ENCODE results near the gene HSPB1.
"Not testable (repeated sequence)": the region's sequence is repeated elsewhere in the genome, so short reads cannot be mapped to it uniquely, and the experiment has no call there.

Gene HSPB1

GRCh38 chr7:76291351-76292212 lies 10.9 kb upstream of the HSPB1 start:
- Histone ChIP-seq H3K4me1 (ENCODE audit: insufficient read depth, low read length, severe bottlenecking) (peaks cover 7% of the 10 kb centered on the region), H4K20me1 (ENCODE audit: insufficient read depth, low read length) (no peaks in the 10 kb centered on the region), H3K9me3 (ENCODE audit: low read length) (no peaks in the 10 kb centered on the region), H3K27ac (ENCODE audit: low read depth, low read length, poor library complexity, severe bottlenecking) (no peak overlapping the region), H2AFZ (ENCODE audit: low read length) (no peak overlapping the region), H3F3A (ENCODE audit: insufficient read depth, low read length) (no peaks in the 10 kb centered on the region), H3K4me3 (ENCODE audit: low read depth, low read length, poor library complexity, severe bottlenecking) (no peak overlapping the region), H3K9me2 (ENCODE audit: low read depth, low read length) (no peaks in the 10 kb centered on the region), H3K36me3 (ENCODE audit: insufficient read depth, low read length) (no peaks in the 10 kb centered on the region), H3K79me2 (ENCODE audit: insufficient read depth, low read length) (no peaks in the 10 kb centered on the region), H3K27me3 (ENCODE audit: insufficient read depth, low read length) (peaks cover 10% of the 10 kb centered on the region; the same call in 1 of the 2 replicates), H3K4me2 (ENCODE audit: low read length) (no peak overlapping the region), H3K9ac (ENCODE audit: low read length) (no peak overlapping the region)
- TF ChIP-seq, protein P1, sequence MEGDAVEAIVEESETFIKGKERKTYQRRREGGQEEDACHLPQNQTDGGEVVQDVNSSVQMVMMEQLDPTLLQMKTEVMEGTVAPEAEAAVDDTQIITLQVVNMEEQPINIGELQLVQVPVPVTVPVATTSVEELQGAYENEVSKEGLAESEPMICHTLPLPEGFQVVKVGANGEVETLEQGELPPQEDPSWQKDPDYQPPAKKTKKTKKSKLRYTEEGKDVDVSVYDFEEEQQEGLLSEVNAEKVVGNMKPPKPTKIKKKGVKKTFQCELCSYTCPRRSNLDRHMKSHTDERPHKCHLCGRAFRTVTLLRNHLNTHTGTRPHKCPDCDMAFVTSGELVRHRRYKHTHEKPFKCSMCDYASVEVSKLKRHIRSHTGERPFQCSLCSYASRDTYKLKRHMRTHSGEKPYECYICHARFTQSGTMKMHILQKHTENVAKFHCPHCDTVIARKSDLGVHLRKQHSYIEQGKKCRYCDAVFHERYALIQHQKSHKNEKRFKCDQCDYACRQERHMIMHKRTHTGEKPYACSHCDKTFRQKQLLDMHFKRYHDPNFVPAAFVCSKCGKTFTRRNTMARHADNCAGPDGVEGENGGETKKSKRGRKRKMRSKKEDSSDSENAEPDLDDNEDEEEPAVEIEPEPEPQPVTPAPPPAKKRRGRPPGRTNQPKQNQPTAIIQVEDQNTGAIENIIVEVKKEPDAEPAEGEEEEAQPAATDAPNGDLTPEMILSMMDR (IDR thresholded peaks at IDR 0.05; ENCODE audit: low read length) = peak; percentile 97
- TF ChIP-seq EZH2 (IDR thresholded peaks at IDR 0.05; ENCODE audit: borderline replicate concordance, low read length) = no peak

- Histone ChIP-seq H3F3A (ENCODE audit: insufficient read depth, low read length) (no peaks in the 10 kb centered on the region), H3K4me3 (ENCODE audit: low read depth, low read length, poor library complexity, severe bottlenecking) (no peak overlapping the region), H3K4me1 (ENCODE audit: insufficient read depth, low read length, severe bottlenecking) (peaks cover 7% of the 10 kb centered on the region), H4K20me1 (ENCODE audit: insufficient read depth, low read length) (no peaks in the 10 kb centered on the region), H3K4me2 (ENCODE audit: low read length) (no peak overlapping the region), H2AFZ (ENCODE audit: low read length) (no peak overlapping the region), H3K36me3 (ENCODE audit: insufficient read depth, low read length) (no peaks in the 10 kb centered on the region), H3K79me2 (ENCODE audit: insufficient read depth, low read length) (no peaks in the 10 kb centered on the region), H3K27ac (ENCODE audit: low read depth, low read length, poor library complexity, severe bottlenecking) (no peak overlapping the region), H3K9ac (ENCODE audit: low read length) (no peak overlapping the region), H3K9me3 (ENCODE audit: low read length) (no peaks in the 10 kb centered on the region), H3K27me3 (ENCODE audit: insufficient read depth, low read length) (peaks cover 12% of the 10 kb centered on the region; the same call in 1 of the 2 replicates), H3K9me2 (ENCODE audit: low read depth, low read length) (no peaks in the 10 kb centered on the region)
- TF ChIP-seq EZH2 (IDR thresholded peaks at IDR 0.05; ENCODE audit: borderline replicate concordance, low read length) = no peak
- TF ChIP-seq, protein P1 (IDR thresholded peaks at IDR 0.05; ENCODE audit: low read length) = no peak
These were observed 10.3 kb upstream of the HSPB1 start for GRCh38 chr7:76292213-76292573.

GRCh38 chr7:76292911-76293310 lies 9.6 kb upstream of the HSPB1 start:
- H3K9ac ChIP-seq (ENCODE audit: low read length); H3K27ac ChIP-seq (ENCODE audit: low read depth, low read length, poor library complexity, severe bottlenecking); H4K20me1 ChIP-seq (ENCODE audit: insufficient read depth, low read length); H3K9me3 ChIP-seq (ENCODE audit: low read length); H2AFZ ChIP-seq (ENCODE audit: low read length); H3K36me3 ChIP-seq (ENCODE audit: insufficient read depth, low read length); H3K4me2 ChIP-seq (ENCODE audit: low read length); H3K4me1 ChIP-seq (ENCODE audit: insufficient read depth, low read length, severe bottlenecking); H3K4me3 ChIP-seq (ENCODE audit: low read depth, low read length, poor library complexity, severe bottlenecking); H3F3A ChIP-seq (ENCODE audit: insufficient read depth, low read length); H3K79me2 ChIP-seq (ENCODE audit: insufficient read depth, low read length); H3K9me2 ChIP-seq (ENCODE audit: low read depth, low read length): not testable (repeated sequence)
- peaks cover 15% of the 10 kb centered on the region for H3K27me3 ChIP-seq (ENCODE audit: insufficient read depth, low read length)

Data from OCI-LY1 (cell line).